WTC11 (cell line): ENCODE measurements around the gene OR1L1.

Experiments
- CTCF ChIP-seq: fragments of 200-600 bp; IDR thresholded peaks from 2 replicates; pipeline ENCODE4 v1.8.0; 2022; ENCODE audit warnings: antibody characterized with exemption
- EMX1 ChIP-seq: fragments of 250-450 bp; sonication (Bioruptor Pico); IDR thresholded peaks from 2 replicates; pipeline ENCODE4 v1.8.0; 2021; ENCODE audit warnings: mild to moderate bottlenecking
- USF1 ChIP-seq: sonication (generic); formaldehyde crosslinking; IDR thresholded peaks from 2 replicates; pipeline ENCODE4 v1.8.0; 2022; ENCODE audit warnings: mild to moderate bottlenecking, missing genetic modification reagents
- ZBTB43 ChIP-seq: sonication (generic); formaldehyde crosslinking; IDR thresholded peaks from 2 replicates; pipeline ENCODE4 v1.8.1; 2023; ENCODE audit warnings: mild to moderate bottlenecking, missing genetic modification reagents

DNA sequence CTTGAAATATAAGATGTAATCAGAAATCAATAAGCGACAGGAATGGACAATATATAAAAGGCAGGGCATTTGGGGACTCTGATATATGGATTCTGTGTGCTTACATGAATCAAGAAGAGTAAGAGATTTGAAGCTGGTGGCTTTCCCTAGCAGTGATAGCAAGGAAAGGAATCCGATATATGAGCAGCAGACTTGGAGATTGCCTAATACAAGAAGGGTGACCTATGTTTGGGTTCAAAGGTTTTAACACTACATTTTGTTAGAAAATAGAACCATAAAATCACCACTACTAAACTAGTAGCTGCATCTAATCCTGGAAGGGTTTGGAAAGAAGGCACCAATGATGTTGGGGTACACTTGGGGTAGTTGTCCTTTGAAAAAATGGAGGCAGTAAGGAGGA lies 11.0 kb downstream of the OR1L1 start:
- TF ChIP-seq EMX1 (no peak), CTCF (no peak), ZBTB43 (CRISPR knock-in tag) (no peak), USF1 (CRISPR knock-in tag) (no peak)
